Fibroblast of pulmonary artery (primary cell): ENCODE measurements around the gene PAQR3.
A peak's percentile ranks its signal among the peaks of the same experiment; 100 is the strongest.
"Not testable (repeated sequence)": the region's sequence is repeated elsewhere in the genome, so short reads cannot be mapped to it uniquely, and the experiment has no call there.

ENCODE experiments used
- DNase-seq: peaks from one replicate; pipeline ENCODE4 v3.0.0-alpha.2; 2010; ENCODE audit warnings: low read depth
- H3K4me3 ChIP-seq: replicated peaks from 2 replicates; pipeline ENCODE4 v1.5.1; 2011; ENCODE audit warnings: low read depth, mild to moderate bottlenecking, control low read depth, low read length, moderate library complexity
- CTCF ChIP-seq: IDR thresholded peaks from 2 replicates; pipeline ENCODE4 v1.5.1; 2011; ENCODE audit warnings: mild to moderate bottlenecking, control low read depth, low read length, inconsistent platforms; ENCODE audit errors: missing control alignments

The PAQR3 gene

GRCh38 chr4:78936989-78937388 lies 2.2 kb downstream of the PAQR3 start:
- H3K4me3 ChIP-seq: no peak overlapping the region
- no peak for TF ChIP-seq CTCF
- no peak for DNase-seq

- no peak for DNase-seq
- no peak for TF ChIP-seq CTCF
- no peak overlapping the region for H3K4me3 ChIP-seq
Observed at GRCh38 chr4:78930016-78930629, 9.1 kb downstream of the PAQR3 start.

DNA sequence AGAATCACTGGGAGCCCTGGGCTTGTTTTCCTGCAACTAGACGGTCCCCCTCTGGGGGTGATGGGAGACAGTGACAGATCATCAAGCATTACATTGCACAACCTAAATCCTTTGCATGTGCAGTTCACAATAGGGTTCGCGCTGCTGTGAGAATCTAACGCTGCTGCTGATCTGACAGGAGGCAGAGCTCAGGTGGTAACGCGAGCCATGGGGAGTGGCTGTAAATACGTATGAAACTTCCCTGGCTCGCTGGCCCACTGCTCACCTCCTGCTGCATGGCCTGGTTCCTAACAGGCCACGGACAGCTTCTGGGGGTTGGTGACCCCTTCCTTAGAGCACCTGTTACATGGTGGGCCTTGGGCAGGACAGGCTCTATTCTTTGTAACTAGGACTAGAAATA lies 10.4 kb downstream of the PAQR3 start:
- TF ChIP-seq CTCF: no peak
- no peak for DNase-seq
- no peak overlapping the region for H3K4me3 ChIP-seq

- no peak overlapping the region for H3K4me3 ChIP-seq
- DNase-seq: no peak
- no peak for TF ChIP-seq CTCF
Observed at GRCh38 chr4:78926826-78927225, 12.4 kb downstream of the PAQR3 start.

DNA sequence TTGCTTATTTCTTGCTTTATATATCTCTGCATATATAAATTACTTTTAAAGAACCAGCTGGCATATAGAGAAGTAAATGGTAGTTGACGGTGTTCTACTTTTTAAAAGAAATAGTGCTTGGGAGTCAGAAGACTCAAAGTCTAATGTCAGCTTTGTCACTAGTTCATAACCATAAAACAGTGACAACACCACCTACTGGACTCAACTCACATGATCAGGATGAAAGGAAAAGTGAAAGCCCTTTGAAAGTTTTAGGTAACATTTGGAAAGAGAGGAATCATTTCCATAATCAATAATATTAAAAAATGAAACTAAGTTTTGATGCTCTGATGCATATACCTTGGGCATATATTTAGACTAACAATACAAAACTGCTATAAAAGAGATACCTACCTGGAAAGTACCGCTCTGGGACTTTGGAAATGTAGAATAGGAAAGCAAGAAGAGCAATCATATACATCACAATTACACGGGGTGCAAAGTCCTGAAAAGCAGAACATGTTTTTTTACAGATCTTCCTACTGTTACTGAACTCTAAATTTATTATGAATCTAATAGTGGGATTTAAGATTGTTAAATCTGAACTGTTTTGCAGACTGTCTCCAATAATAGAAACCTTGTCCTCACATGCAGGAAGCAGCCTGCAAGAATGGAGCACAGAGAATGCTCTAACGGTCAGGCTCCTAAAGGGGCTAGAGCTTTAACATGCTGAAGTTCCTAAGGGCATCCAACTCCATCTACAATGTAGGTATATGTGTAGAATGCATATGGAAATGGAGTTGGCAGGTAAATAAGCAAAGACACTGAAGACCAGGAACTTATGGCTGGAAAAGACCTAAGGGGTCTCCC lies 15.6 kb downstream of the PAQR3 start:
- TF ChIP-seq CTCF: peak; percentile 9
- H3K4me3 ChIP-seq: no peak overlapping the region
- DNase-seq: peak; percentile 9

DNA sequence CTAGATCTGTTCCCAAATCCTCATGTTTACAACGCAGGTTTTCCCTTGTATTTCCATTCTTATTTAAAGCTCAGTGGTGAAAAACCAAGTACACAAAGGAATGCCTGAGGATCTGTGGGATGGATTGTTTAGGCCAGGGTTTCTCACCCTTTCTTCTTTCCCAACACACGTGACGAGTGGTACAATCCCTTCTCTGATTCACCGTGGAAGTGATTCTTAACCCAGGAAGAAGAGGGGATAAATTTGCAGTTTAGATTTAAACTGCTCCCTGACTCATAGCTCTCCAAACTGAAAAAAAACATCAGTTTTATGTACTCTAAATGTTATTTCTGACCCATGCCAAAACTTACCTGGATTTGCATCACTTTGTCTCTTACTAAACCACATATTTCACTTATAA lies 17.0 kb downstream of the PAQR3 start:
- no peak for TF ChIP-seq CTCF
- no peak overlapping the region for H3K4me3 ChIP-seq
- DNase-seq: peak; percentile 49

GRCh38 chr4:78910612-78911011 lies 28.6 kb downstream of the PAQR3 start:
- no peak for TF ChIP-seq CTCF
- no peak for DNase-seq
- no peak overlapping the region for H3K4me3 ChIP-seq

- DNase-seq, H3K4me3 ChIP-seq: not testable (repeated sequence)
Observed at GRCh38 chr4:78908974-78909373, 30.3 kb downstream of the PAQR3 start.
